ENCODE measurements around the gene TRIM52.

The TRIM52 gene

GRCh38 chr5:181205761-181206649 is 54.9 kb downstream of the TRIM52 start:
- Histone ChIP-seq H3K36me3 (ENCODE audit: insufficient read depth, low read length) (no peaks in the 10 kb centered on the region), H3K9me3 (ENCODE audit: control insufficient read depth, insufficient read depth, low read length) (no peaks in the 10 kb centered on the region), H3K9ac (ENCODE audit: low read depth, low read length) (peak overlapping the region; percentile 75; the same call in 1 of the 2 replicates), H3K4me1 (ENCODE audit: insufficient read depth, low read length) (peaks cover 3% of the 10 kb centered on the region; the same call in 1 of the 2 replicates)

Measured in ES-I3 (cell line).